AG08395 (cell line): ENCODE measurements around the gene CCDC157.
A peak's percentile ranks its signal among the peaks of the same experiment; 100 is the strongest.
"Not testable (repeated sequence)": the region's sequence is repeated elsewhere in the genome, so short reads cannot be mapped to it uniquely, and the experiment has no call there.

Source experiments
- DNase-seq: peaks from one replicate; pipeline ENCODE4 v3.0.0; 2012; ENCODE audit warnings: mixed read lengths, low spot score

The CCDC157 gene

GRCh38 chr22:30325724-30326254 lies 31.0 kb upstream of the CCDC157 start:
- DNase-seq: no peak

DNA sequence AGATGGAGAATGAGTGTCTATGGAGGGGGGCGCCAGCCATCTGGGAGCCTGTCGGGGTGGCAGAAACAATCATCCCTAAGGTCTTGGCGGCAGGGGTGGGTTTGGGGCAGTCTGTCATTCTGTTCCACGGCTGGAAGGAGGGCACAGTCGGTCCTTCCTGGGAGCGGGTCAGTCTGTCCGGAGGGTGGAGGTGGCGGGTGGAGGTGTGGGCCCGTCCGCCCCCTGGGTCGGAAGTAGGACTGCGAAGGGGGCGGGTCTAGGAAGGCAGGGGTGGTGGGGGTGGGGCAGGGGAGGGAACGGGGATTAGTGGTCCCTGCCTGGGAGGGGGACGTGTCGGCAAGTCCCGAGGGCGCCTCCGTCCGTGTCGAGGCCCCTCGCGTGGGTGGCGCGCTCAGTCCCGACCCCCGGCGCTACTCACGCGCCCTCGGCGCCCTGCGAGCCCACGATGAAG lies 30.5 kb upstream of the CCDC157 start:
- peak; percentile 49 for DNase-seq

GRCh38 chr22:30326706-30327362 lies 30.0 kb upstream of the CCDC157 start, which contains the start of gene TBC1D10A:
TBC1D10A (minus strand) TSS chr22:30326941; CDS start chr22:30326881, 60 bp downstream.
- peak; percentile 99 for DNase-seq

- no peak for DNase-seq
These were observed 28.9 kb upstream of the CCDC157 start for GRCh38 chr22:30327864-30328345.

GRCh38 chr22:30328466-30329049 lies 28.2 kb upstream of the CCDC157 start:
- no peak for DNase-seq

- no peak for DNase-seq
These were observed 24.3 kb upstream of the CCDC157 start for GRCh38 chr22:30332551-30332950.

GRCh38 chr22:30332994-30333706 lies 23.7 kb upstream of the CCDC157 start:
- no peak for DNase-seq

DNA sequence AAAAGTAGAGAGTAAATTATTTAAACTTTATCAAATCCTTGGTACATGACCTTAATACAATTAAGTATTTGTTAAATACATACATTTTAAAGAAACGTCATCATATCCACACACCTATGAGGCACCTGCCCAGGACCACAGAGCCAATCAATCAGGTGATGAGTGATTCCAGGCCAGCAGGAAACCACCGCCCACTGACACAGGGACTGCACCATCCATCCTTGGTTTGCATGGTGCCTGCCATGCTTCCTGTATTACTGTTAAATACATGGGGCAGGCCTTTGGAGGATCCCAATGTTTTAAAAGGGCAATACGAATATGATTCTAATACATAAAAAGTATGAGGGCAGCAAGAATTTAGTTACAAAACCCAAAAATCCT lies 23.1 kb upstream of the CCDC157 start:
- DNase-seq: no peak

DNA sequence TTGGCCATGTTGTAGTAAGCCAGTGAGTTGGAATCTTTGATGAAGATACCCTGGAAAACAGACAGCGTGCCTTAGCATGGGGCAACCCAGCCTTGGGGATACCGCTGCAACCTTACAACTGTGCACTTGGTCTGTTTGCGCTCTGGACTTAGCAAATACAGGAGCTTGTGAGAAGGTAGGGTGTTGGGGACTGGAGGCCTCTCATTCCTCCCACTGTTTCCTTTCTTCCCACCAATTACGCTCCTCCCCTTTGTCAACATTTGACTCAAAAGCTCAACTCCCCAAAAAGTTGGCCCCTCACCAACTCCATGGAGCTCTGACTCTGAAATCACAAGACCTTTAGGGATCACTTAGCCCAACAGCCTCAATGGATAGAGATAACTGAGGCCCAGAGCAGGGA lies 22.2 kb upstream of the CCDC157 start:
- DNase-seq: no peak

- no peak for DNase-seq
These were observed 21.6 kb upstream of the CCDC157 start for GRCh38 chr22:30335236-30335635.

- DNase-seq: no peak
These were observed 19.9 kb upstream of the CCDC157 start for GRCh38 chr22:30336752-30337460.

DNA sequence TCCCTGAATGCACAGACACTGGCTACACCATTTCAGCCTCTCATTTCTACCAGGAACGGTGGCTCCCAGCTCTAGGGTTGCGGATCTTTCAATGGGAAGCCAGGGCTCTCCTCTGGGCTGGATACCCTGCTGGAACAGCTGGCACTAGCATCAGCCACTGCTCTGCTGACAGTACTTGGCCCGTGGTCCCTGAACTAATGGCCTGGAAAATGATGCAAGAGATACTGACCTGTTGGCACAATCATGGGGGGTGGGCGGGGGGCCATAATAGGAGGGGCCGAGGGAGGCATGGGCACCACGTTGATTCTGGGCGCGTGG lies 19.4 kb upstream of the CCDC157 start:
- DNase-seq: no peak

DNA sequence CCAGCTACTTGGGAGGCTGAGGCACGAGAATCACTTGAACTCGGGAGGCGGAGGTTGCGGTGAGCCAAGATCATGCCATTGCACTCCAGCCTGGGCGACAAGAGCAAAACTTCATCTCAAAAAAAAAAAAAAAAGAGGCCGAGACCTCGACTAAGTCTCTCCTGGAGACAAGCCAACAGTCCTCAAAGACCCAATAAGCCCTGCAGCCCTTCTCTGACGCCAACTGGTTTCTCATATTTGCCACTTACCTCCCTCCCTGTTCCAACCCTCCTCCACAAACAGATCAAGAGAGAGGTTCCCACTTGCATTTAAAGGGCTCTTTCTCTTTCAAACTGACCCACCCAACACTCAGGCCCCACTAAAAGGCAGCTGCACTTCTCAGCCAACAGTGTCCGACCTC lies 18.5 kb upstream of the CCDC157 start:
- not testable (repeated sequence) for DNase-seq

GRCh38 chr22:30338802-30339201 lies 18.0 kb upstream of the CCDC157 start:
- DNase-seq: no peak

GRCh38 chr22:30340911-30341685 lies 15.7 kb upstream of the CCDC157 start:
- DNase-seq: no peak

GRCh38 chr22:30344447-30345200 lies 12.2 kb upstream of the CCDC157 start:
- DNase-seq: no peak

DNA sequence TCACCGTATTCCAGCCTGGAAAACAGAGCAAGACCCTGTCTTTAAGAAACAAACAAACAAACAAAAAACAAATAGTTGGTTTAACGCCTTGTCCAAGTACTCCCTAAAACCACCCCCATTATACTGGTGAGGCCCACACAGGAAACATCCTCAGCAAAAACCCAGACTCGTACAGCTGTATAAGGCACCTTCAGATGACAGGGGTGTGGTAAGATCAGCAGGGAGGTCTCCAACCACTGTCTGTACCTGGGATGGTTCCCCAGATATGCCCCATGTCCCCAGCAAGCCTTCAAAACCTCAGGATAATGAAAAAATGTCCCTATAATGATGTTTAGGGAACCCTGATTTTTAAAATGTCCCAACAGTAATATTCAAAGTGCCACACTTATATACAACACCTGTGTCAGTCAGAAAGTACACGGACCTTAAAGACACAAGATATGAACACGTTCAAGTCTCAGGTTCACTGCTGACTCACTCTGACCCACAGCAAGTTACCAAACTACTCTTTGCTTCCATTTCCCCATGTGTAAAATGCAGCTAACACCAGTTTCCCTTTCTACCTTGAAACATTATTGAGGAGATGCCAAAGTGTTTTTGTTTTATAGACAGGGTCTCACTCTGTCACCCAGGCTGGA lies 9.4 kb upstream of the CCDC157 start:
- no peak for DNase-seq

DNA sequence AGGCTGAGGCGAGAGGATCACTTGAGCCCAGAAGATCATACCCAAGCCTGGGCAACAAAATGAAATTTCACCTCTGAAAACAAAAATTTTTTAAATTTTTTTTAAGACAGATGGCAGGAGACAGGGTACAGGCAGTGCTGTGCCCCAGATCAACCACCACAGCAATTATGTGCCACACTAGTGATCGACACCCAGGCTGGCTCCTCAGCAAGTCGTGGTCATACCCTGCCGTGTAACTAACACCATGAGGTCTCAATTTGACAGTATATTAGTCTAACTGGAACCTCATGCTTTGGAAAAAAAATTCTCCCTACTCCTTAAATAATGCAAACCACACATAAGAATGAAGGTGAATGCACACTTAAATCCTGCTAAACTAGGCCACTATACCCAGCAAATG lies 8.4 kb upstream of the CCDC157 start:
- DNase-seq: no peak

DNA sequence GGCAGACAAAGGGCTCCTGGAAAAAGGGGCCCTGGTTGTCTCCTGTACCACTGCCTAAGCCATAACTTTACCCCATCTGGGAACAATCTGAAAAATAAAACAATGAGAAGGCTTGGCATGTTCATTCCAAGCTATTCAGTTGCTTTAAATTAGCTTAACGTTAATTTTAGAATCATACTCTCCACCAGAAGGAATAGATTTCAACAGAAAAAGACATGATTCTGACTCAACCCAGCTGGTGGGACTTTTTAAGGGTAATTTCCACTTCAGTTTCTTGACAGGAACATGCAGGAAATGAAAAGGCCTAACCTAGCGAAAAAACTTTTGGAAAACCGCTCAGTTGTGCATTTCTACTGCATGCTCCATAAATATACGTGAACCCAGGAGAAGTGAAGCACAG lies 8.0 kb upstream of the CCDC157 start:
- peak; percentile 62 for DNase-seq

DNA sequence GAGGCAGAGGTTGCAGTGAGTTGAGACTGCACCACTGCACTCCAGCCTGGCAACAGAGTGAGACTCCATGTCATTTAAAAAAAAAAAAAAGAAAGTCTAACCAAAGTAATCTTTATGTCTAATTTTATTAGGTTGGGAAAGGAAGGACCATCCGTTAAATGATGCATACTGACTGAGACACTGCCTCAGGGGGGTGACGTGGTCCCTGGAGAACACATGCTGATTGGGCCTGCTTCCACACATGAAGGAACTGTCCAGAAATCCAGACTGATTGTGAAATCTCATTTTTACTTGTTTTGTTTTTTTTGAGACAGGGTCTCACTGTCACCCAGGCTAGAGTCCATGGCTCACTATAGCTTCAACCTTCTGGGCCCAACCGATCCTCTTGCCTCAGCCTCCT lies 5.6 kb upstream of the CCDC157 start:
- peak; percentile 73 for DNase-seq
